Activated T-cell treated with anti-CD3 and anti-CD28 coated beads, Interleukin-2, amount 50 U/mL, for 24 hours (primary cell): ENCODE data around the gene TLK1.

Source experiments
- DNase-seq: peaks from one replicate; pipeline ENCODE4 v3.0.0-alpha.2; 2020
- H3K27ac Mint-ChIP-seq: 2 replicates; pipeline ENCODE4 v1.8.0; 2020; ENCODE audit warnings: mild to moderate bottlenecking, mixed read lengths
- H3K27me3 Mint-ChIP-seq: 2 replicates; pipeline ENCODE4 v1.8.0; 2020; ENCODE audit warnings: mixed read lengths
- H3K36me3 Mint-ChIP-seq: 2 replicates; pipeline ENCODE4 v1.8.0; 2020; ENCODE audit warnings: low read depth, mixed read lengths
- H3K4me1 Mint-ChIP-seq: 2 replicates; pipeline ENCODE4 v1.8.0; 2020; ENCODE audit warnings: low read depth, mixed read lengths
- H3K4me3 Mint-ChIP-seq: 2 replicates; pipeline ENCODE4 v1.8.0; 2020; ENCODE audit warnings: mild to moderate bottlenecking, moderate library complexity, mixed read lengths
- H3K9me3 Mint-ChIP-seq: 2 replicates; pipeline ENCODE4 v1.8.0; 2020; ENCODE audit warnings: mixed read lengths

Gene TLK1

DNA sequence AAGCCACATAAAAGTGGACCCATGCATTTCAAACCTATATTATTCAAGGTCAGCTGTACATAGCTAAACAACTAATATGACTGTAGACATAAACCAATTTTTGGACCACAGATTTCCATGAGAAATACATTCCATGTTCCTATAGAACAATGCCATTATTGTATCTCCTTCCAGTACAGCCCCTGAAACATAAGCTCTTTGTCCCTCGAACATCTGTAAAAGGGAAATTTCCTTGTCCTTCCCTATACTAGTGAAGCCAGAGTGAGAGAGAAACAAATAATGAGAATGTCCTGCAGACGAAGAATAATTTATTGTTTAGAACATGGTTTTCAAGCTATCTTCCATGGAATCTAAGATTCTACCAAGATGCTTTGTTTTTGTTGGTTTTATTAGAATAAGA lies 156.3 kb downstream of the TLK1 start:
- H3K4me1 Mint-ChIP-seq: peaks cover 31% of the 10 kb centered on the region
- no peaks in the 10 kb centered on the region for H3K27me3 Mint-ChIP-seq
- no peak overlapping the region for H3K4me3 Mint-ChIP-seq
- H3K9me3 Mint-ChIP-seq: no peaks in the 10 kb centered on the region
- DNase-seq: no peak
- peak overlapping the region; percentile 90 for H3K27ac Mint-ChIP-seq
- peaks cover 87% of the 10 kb centered on the region for H3K36me3 Mint-ChIP-seq

DNA sequence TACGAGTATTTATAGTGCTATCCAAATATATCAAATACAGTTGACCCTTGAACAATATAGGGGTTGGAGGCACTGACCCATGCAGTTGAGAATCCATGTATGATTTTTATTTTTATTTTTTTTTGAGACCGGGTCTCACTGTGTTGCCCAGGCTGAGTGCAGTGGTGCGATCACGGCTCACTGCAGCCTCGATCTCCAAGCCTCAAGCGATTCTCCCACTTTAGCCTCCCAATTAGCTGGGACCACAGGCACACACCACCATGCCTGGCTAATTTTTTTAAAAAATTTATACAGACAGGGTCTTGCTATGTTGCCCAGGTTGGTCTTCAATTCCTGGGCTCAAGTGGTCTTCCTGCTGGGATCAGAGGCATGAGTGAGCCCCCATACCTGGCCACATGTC lies 161.0 kb downstream of the TLK1 start:
- Mint-ChIP-seq H3K27me3 (no peaks in the 10 kb centered on the region), H3K27ac (no peak overlapping the region), H3K9me3 (no peaks in the 10 kb centered on the region), H3K4me1 (peaks cover 15% of the 10 kb centered on the region), H3K4me3 (no peak overlapping the region), H3K36me3 (peaks cover 79% of the 10 kb centered on the region)
- DNase-seq: no peak

DNA sequence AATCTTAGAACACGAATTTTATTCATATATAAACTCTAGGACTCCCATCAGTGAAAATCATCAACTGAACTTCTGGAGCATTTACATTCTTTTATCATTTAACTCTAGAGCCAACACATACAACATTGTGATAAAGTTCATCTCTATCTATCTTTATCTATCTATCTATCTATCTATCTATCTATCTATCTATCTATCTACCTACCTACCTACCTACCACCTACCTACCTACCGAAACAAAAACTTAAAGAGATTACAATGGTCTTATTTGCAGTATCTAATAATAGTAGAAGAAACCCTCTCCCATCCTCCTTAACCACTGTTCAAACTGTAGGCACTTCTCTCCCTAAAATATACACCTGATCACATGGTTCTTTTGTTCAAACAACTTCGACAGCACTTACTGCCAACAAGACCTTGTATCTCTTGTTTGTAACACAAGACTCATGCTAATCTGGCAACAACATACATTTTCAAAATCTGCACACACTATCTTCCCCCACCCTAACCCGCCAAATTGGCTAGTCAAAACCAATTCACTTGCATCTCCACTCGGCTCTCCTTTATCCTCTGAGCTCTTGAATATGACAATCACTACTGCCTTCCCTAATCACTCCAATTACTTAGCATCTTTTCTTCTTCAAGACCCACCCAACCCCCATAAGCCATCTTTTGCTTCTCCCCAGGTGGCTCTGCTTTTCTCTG lies 162.6 kb downstream of the TLK1 start:
- Mint-ChIP-seq H3K27ac (peak overlapping the region; percentile 4), H3K9me3 (no peaks in the 10 kb centered on the region), H3K4me1 (peaks cover 7% of the 10 kb centered on the region), H3K27me3 (no peaks in the 10 kb centered on the region), H3K4me3 (no peak overlapping the region), H3K36me3 (peaks cover 78% of the 10 kb centered on the region)
- DNase-seq: no peak

DNA sequence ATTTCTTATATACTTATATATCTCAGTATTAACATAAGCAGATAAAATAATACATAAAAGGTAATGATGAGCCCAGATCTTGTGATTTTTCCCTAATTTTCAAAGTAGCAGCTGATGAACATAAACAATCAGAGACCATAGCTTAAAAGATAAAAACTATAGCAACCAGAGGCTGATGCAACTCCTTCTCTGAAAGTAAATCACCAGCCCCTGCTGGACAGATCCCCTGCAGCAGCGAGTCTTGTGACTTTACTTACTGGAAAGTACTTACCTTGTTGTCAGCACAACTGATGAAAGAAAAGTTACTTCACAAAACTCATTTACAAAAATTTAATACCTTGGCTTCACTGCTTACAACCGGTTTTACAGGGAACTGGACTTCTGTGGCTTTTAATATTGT lies 164.4 kb downstream of the TLK1 start:
- H3K4me1 Mint-ChIP-seq: peaks cover 9% of the 10 kb centered on the region
- no peak for DNase-seq
- peak overlapping the region; percentile 22 for H3K27ac Mint-ChIP-seq
- H3K27me3 Mint-ChIP-seq: no peaks in the 10 kb centered on the region
- no peak overlapping the region for H3K4me3 Mint-ChIP-seq
- no peaks in the 10 kb centered on the region for H3K9me3 Mint-ChIP-seq
- peaks cover 81% of the 10 kb centered on the region for H3K36me3 Mint-ChIP-seq

DNA sequence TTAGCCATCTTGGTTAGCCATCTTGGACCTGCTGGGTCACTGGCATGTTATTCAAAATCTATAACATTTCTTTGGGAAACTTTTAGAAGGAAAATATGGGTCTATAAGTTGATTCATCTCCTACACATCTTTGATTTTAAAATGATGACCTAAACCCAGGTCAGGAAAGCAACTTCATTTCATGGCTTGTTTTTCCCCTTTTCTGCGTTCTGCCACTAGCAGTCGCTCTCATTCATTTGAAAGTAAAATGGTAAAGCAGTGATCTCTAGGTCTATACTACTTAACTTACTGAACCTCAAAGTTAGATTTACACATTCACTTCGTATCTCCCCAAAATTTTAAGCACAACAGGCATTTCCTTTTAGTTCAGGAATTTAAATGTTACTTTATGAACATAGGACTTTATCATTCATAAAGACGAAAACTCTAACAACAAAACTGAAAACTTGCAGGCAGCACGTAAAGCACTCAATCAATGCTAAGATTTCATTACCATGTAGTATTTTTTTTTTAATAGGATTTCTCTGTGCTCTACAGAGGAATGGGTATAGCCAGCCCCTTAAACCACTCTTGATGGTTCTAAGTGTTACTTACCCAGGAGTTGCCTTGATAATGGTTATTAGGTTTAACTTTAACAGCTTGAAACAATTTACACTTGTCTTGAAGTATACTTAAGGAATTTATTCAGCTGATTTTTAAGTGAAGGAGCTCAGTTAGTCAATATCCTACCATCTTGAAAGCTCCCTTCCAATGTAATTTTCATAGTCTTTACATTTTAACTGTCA lies 169.1 kb downstream of the TLK1 start:
- Mint-ChIP-seq H3K9me3 (no peaks in the 10 kb centered on the region), H3K4me3 (no peak overlapping the region), H3K27ac (no peak overlapping the region), H3K36me3 (peaks cover 79% of the 10 kb centered on the region), H3K4me1 (peaks cover 4% of the 10 kb centered on the region), H3K27me3 (no peaks in the 10 kb centered on the region)
- no peak for DNase-seq

DNA sequence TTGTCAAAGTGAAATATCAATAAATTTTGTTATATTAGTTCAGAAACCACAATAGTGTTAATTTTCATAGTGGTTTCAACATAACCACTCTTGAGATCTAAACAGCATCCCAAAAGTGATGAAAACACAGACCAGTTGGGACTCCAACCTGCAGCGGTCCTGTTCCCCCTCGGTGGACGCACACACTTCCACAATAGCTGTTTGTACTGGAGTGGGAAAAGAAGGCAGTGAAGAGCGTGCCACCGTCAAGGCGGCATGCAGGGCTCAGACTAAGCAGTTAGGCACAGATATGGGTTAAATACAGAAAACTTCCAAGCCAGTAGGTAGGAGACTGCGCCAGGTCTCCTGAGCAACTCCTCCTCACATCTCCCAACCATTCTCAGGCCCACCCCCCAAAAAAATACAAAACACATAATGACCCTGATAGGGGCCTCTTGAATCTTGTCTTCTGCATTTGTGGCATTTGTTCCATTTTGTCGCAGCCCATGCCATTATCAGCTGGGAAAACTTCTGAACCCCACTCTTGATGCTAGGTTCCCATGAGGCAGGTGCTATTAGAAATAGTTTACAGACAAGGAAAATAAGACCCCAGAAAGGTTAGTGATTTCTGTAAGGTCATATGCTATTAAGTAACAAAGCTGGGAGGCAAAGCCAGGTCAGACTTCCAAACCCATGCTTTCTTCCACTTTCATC lies 174.0 kb downstream of the TLK1 start:
- Mint-ChIP-seq H3K36me3 (peaks cover 41% of the 10 kb centered on the region), H3K27ac (no peak overlapping the region), H3K27me3 (no peaks in the 10 kb centered on the region), H3K4me1 (peaks cover 4% of the 10 kb centered on the region), H3K4me3 (no peak overlapping the region), H3K9me3 (no peaks in the 10 kb centered on the region)
- DNase-seq: no peak

DNA sequence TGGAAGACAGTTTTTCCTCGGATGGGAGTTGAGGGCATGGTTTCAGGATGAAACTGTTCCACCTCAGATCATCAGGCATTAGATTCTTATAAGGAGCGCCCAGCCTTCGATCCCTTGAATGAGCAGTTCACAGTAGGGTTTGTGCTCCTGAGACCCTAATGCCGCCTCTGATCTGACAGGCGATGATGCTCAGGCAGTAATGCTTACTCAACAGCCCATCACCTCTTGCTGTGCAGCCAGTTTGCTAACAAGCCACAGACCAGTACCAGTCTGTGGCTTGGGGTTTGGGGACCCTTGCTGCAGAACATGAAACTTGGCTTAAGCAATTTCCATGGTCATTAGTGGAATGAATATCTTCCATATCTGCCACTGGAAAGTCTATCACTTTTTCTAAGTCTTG lies 175.3 kb downstream of the TLK1 start:
- DNase-seq: no peak
- Mint-ChIP-seq H3K4me3 (no peak overlapping the region), H3K9me3 (no peaks in the 10 kb centered on the region), H3K27ac (no peak overlapping the region), H3K27me3 (no peaks in the 10 kb centered on the region), H3K36me3 (peaks cover 28% of the 10 kb centered on the region), H3K4me1 (peaks cover 2% of the 10 kb centered on the region)

DNA sequence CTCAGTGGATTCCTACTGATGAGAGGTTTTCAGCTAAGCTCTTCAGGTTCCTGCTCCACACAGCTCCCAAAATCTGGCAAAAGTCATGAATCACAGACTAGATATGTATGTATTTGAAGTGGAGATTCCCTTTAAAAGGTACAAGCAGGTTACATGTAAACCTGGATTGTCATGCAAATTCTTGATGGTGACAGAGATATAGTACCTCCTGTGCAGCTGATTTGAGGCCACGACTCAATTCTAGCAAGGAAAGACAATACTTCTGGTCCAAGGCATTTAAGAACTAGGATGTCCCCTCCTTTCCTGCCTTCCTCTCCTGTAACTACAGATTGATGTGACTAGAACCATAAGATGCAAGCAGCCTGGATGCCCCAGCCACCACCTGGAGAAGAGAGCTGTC lies 176.6 kb downstream of the TLK1 start:
- H3K9me3 Mint-ChIP-seq: no peaks in the 10 kb centered on the region
- H3K4me3 Mint-ChIP-seq: no peak overlapping the region
- H3K27ac Mint-ChIP-seq: no peak overlapping the region
- peaks cover 2% of the 10 kb centered on the region for H3K4me1 Mint-ChIP-seq
- no peaks in the 10 kb centered on the region for H3K27me3 Mint-ChIP-seq
- DNase-seq: no peak
- peaks cover 19% of the 10 kb centered on the region for H3K36me3 Mint-ChIP-seq

DNA sequence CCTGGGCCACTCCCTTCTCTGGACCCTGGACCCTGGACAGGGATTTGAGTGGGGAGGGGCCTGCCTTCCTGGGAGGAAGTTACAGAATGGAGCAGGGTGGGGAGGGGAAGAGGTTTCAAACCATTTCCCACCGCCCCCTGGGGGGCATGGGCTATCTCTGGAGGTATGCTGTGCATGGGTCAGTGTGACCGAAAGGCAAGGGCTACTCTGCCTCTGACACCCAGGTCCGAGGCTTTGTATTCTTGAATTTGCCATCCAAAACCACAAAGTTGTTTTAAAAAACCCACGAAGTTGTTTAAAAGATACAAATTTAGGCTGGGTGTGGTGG lies 184.8 kb downstream of the TLK1 start:
- H3K9me3 Mint-ChIP-seq: no peaks in the 10 kb centered on the region
- H3K4me3 Mint-ChIP-seq: no peak overlapping the region
- DNase-seq: no peak
- H3K27me3 Mint-ChIP-seq: peaks cover 4% of the 10 kb centered on the region
- H3K4me1 Mint-ChIP-seq: peaks cover 20% of the 10 kb centered on the region
- no peaks in the 10 kb centered on the region for H3K36me3 Mint-ChIP-seq
- H3K27ac Mint-ChIP-seq: no peak overlapping the region

DNA sequence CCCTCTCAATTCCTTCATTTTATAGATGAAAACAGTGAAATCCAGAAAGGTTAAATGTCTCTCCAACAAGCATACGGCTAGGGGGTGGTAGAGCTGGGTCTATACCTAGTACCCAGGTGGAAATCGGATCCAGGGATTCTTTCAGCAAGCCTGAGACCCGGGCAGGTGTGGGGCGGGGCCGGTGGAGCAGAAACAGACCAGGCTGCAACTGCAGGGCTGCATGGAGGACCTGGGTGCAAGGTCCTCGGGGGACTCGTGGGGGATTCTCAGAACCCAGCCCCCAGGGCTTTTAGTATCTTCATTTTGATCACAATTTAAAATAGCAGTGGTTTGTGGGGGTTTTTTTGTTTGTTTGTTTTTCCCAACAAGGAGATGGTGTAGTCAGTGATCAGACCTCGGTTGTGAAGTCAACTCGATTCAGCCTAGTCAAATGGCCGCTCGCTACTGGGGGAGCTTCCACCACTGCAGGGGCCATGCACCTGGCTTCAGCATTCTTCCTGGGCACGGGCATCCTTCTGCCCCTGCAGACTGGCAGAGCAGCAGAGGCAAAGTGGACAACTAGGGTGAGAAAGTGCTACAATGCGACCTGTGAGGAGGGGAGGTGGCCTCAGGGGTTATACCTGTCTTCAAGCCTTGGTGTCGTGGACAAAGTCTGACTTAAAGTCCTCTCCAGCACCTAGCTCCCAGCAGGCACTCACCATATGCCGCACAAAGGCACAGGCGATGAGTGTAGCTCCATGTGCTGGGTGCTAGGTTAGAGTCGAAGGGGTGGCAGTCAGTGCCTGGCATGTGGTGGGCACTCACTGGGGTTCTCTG lies 185.4 kb downstream of the TLK1 start:
- Mint-ChIP-seq H3K27me3 (peaks cover 4% of the 10 kb centered on the region), H3K9me3 (no peaks in the 10 kb centered on the region), H3K27ac (peak overlapping the region; percentile 68), H3K4me1 (peaks cover 20% of the 10 kb centered on the region), H3K36me3 (no peaks in the 10 kb centered on the region), H3K4me3 (no peak overlapping the region)
- no peak for DNase-seq

DNA sequence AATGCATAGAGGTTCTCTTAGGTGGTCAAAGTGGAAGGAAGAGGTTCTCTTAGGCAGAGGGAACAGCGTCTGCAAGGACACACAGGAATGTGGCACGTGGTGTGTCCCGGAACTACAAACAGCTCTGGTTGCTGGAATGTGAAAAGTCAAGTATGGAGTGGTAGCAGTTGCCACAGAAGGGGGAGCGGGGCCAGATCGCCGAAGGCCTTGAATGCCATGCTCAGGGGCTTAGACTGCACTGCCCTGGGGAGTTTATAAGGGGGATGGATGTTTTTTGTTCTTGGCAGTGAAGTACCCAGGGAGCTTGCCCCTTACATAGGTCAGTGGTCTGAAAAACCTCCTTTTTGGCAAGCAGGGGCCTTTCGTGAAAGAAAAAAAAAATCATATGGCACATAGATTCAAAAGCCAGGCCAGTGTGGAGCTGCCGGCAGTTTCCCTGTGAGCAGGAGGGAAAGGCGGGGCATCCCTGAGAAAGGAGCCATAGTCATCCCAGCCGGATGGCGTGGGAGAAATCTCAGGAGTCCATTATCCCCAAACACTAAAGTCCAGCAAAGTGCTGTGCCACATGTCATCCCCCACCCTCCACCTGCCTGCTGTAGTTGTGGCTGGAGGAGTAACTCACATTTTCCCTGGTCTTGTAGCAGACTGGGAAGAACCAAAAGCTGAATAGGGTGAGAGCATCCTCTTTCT lies 186.2 kb downstream of the TLK1 start:
- Mint-ChIP-seq H3K27me3 (peaks cover 4% of the 10 kb centered on the region), H3K9me3 (no peaks in the 10 kb centered on the region), H3K4me1 (peaks cover 20% of the 10 kb centered on the region), H3K36me3 (no peaks in the 10 kb centered on the region), H3K27ac (peak overlapping the region; percentile 82), H3K4me3 (peak overlapping the region; percentile 54)
- no peak for DNase-seq

DNA sequence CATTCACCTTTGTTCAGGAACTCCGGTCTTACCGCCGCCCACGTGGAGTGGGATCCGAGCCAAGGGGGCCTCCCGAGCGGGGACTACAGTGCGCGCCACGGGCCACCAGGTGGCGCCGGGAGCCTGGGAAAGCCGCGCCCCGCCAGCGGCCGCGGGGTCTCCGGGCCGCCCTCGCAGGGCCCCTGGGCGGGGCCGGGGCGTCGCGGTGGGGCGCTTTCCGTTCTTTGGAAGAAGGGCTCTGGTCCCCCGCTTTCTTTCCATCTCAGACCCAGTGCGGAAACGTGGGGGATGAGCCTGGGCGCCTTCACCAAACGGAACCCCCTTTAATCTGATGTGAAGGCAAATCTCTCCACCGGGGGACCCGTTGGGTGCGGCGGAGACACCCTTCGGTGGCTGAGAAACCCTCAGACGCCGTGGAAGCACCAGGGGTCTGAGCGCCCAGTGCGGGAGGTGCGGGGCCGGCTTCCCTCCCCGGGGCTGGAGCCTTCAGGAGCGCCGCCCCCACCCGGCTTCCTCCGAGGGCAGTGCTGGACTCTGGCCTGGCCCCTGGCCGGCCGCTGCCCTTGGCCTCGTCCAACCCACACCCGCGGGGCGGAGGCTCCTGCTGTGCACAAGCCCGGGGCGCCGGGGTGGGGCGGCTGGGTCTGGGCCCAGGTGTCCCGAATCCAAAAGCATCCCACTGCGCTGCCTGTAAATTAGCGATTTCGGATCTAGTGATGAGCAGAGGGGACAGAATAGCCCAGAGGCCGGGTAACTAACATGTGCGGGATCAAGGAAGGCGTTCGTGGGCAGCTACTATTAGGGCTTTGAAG lies 187.0 kb downstream of the TLK1 start:
- Mint-ChIP-seq H3K9me3 (no peaks in the 10 kb centered on the region), H3K27ac (peak overlapping the region; percentile 82), H3K36me3 (peaks cover 4% of the 10 kb centered on the region), H3K4me1 (peaks cover 20% of the 10 kb centered on the region), H3K27me3 (peaks cover 4% of the 10 kb centered on the region), H3K4me3 (peak overlapping the region; percentile 75)
- DNase-seq: peak; percentile 94

DNA sequence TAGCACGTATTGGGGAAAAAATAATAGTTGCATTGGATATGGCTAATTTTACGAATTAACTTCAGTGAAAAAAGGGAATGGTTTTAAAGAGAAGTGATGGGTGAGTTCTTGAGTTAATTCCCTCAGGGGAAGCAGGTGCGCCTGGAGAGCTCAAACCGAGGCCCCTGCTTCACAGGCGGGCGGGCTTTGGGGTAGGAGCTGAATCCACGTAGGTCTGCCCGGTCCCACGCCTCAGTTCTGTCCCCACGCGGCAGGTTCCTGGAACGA lies 187.5 kb downstream of the TLK1 start:
- H3K36me3 Mint-ChIP-seq: peaks cover 10% of the 10 kb centered on the region
- peak overlapping the region; percentile 64 for H3K27ac Mint-ChIP-seq
- peak overlapping the region; percentile 63 for H3K4me3 Mint-ChIP-seq
- peaks cover 17% of the 10 kb centered on the region for H3K4me1 Mint-ChIP-seq
- DNase-seq: no peak
- H3K9me3 Mint-ChIP-seq: no peaks in the 10 kb centered on the region
- H3K27me3 Mint-ChIP-seq: peaks cover 4% of the 10 kb centered on the region
